Measurements from ENCODE around the gene PLEKHN1.

The PLEKHN1 gene

DNA sequence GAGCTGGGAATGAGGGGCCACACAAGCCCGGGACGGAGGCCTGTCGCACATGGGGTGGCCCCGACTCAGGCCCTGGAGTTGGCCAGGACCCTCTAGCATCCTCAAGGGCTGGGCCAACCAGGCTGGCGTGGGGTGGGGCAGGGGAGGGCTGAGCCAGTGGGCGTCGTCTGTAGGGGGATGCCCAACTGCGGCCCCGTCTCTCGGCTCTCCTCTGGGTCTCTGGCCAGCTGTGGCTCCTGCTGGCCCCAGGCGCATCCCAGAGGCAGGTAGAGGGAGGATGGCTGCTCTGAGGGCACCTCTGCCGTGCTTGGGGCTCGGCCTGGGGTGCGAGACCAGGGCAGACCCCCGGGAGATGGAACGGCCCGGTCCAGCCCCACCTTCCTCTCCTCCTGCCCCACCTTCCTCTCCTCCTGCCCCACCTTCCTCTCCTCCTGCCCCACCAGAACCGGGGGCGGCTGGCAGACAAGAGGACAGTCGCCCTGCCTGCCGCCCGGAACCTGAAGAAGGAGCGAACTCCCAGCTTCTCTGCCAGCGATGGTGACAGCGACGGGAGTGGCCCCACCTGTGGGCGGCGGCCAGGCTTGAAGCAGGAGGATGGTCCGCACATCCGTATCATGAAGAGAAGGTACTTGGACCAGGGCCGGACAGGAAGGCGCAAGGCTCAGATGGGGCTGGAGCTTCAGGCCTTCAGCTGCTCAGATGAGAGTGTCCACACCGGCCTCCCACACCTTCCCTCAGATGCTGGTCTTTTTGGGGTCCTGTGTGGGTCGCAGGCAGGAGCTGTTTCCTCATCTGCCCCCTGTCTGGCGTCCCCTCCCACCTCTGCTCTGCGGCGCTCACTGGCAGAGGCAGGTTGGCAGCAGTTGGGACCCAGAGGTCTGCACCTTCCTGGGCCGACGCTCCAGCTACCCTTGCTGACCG is 36.3 kb upstream of the PLEKHN1 start:
- Histone ChIP-seq H3K27ac (no peak overlapping the region), H3K27me3 (ENCODE audit: control insufficient read depth, insufficient read depth, low read length) (no peaks in the 10 kb centered on the region), H3K9ac (no peak overlapping the region), H3K4me1 (no peaks in the 10 kb centered on the region), H2AFZ (no peak overlapping the region), H3K4me3 (ENCODE audit: low read depth, low read length) (no peak overlapping the region), H3K36me3 (ENCODE audit: control insufficient read depth, insufficient read depth, low read length) (no peaks in the 10 kb centered on the region), H3K79me2 (no peaks in the 10 kb centered on the region), H3K9me3 (ENCODE audit: control insufficient read depth, low read length) (no peaks in the 10 kb centered on the region), H3K4me2 (ENCODE audit: low read length) (no peak overlapping the region)
- TF ChIP-seq, protein P1, sequence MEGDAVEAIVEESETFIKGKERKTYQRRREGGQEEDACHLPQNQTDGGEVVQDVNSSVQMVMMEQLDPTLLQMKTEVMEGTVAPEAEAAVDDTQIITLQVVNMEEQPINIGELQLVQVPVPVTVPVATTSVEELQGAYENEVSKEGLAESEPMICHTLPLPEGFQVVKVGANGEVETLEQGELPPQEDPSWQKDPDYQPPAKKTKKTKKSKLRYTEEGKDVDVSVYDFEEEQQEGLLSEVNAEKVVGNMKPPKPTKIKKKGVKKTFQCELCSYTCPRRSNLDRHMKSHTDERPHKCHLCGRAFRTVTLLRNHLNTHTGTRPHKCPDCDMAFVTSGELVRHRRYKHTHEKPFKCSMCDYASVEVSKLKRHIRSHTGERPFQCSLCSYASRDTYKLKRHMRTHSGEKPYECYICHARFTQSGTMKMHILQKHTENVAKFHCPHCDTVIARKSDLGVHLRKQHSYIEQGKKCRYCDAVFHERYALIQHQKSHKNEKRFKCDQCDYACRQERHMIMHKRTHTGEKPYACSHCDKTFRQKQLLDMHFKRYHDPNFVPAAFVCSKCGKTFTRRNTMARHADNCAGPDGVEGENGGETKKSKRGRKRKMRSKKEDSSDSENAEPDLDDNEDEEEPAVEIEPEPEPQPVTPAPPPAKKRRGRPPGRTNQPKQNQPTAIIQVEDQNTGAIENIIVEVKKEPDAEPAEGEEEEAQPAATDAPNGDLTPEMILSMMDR (IDR thresholded peaks at IDR 0.05), result no peak

DNA sequence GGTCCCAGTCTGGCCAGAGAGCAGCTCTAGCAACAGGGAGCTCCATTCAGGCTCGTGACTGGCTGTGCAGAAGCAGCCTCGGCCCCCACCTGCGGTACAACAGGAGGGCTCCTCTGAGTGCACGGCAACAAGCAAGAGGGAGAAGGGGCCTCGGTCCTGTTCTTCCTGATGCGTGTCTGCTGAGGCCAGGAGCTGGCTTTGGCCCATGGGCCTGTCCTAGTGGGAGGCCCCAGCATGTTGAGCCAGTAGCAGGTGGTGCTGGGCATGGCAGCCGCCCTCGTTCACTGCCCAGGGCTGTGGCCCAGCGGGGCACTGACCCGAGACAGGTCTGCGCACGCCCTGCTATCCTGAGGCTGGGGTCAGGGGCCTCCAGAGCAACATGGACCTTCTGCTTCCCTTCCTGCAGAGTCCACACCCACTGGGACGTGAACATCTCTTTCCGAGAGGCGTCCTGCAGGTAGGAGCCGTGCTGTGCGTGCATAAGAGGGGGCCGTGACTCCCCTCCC is 35.6 kb upstream of the PLEKHN1 start:
- TF ChIP-seq, protein P1 (IDR thresholded peaks at IDR 0.05), result no peak
- Histone ChIP-seq H3K4me3 (ENCODE audit: low read depth, low read length) (no peak overlapping the region), H3K4me2 (ENCODE audit: low read length) (no peak overlapping the region), H2AFZ (no peak overlapping the region), H3K9ac (no peak overlapping the region), H3K4me1 (no peaks in the 10 kb centered on the region), H3K79me2 (no peaks in the 10 kb centered on the region), H3K9me3 (ENCODE audit: control insufficient read depth, low read length) (no peaks in the 10 kb centered on the region), H3K27ac (no peak overlapping the region), H3K27me3 (ENCODE audit: control insufficient read depth, insufficient read depth, low read length) (no peaks in the 10 kb centered on the region), H3K36me3 (ENCODE audit: control insufficient read depth, insufficient read depth, low read length) (no peaks in the 10 kb centered on the region)

DNA sequence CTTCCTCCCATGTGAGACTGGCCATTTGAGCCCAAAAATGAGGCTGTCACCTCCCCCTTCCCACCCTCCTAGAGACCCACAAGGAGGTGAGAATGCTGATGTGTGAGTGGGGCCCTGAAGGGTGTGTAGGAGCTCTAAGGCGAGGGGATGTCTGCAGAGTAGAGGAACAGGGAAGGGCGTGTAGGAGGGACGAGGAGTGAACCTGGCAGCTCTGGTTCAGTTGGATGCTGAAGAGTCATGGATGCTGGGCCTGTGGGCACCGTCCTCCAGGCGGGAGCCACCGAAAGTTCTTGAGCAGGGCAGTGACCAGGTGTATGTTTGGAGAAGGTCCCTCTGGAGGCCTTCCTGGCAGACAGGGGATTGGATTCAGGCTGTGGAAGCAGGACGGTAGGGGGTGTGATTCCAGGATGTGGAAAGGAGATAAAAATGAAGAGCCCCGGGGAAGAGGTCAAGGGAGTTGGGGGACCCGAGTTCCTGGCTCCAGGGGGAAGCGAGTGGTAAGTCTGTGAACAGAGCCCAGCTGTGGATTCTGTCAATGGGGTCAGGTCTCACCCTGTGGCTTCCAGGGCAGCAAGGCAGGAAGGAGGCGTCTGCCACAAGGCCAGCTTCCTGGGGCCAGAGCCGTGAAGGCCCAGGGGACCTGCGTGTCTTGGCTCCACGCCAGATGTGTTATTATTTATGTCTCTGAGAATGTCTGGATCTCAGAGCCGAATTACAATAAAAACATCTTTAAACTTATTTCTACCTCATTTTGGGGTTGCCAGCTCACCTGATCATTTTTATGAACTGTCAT is 34.7 kb upstream of the PLEKHN1 start:
- Histone ChIP-seq H3K4me1 (no peaks in the 10 kb centered on the region), H3K9me3 (ENCODE audit: control insufficient read depth, low read length) (no peaks in the 10 kb centered on the region), H3K4me3 (ENCODE audit: low read depth, low read length) (no peak overlapping the region), H3K4me2 (ENCODE audit: low read length) (no peak overlapping the region), H3K36me3 (ENCODE audit: control insufficient read depth, insufficient read depth, low read length) (no peaks in the 10 kb centered on the region), H3K79me2 (no peaks in the 10 kb centered on the region), H3K27ac (no peak overlapping the region), H2AFZ (no peak overlapping the region), H3K27me3 (ENCODE audit: control insufficient read depth, insufficient read depth, low read length) (no peaks in the 10 kb centered on the region), H3K9ac (no peak overlapping the region)
- TF ChIP-seq, protein P1 (IDR thresholded peaks at IDR 0.05), result no peak

DNA sequence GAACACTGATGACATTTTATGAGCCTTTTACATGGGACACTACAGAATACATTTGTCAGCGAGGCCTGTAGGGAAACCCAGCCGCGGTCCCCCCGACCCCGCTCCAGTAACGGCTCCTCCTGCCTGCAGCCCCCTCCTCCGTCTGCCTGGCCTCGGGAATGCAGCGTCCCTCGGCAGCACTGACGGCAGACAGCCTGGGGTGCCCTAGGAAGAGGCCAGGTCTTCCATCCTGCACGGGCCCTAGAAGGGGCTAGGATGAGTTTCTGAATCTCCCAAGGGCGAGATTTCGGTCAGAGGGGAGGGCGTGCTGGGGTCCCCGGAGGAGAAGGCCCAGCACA is 34.1 kb upstream of the PLEKHN1 start:
- no peaks in the 10 kb centered on the region for H3K9me3 ChIP-seq (ENCODE audit: control insufficient read depth, low read length)
- no peaks in the 10 kb centered on the region for H3K27me3 ChIP-seq (ENCODE audit: control insufficient read depth, insufficient read depth, low read length)
- no peaks in the 10 kb centered on the region for H3K79me2 ChIP-seq
- H2AFZ ChIP-seq, result no peak overlapping the region
- H3K27ac ChIP-seq, result no peak overlapping the region
- H3K4me3 ChIP-seq (ENCODE audit: low read depth, low read length), result no peak overlapping the region
- H3K9ac ChIP-seq, result no peak overlapping the region
- H3K4me2 ChIP-seq (ENCODE audit: low read length), result no peak overlapping the region
- TF ChIP-seq, protein P1 (IDR thresholded peaks at IDR 0.05), result no peak
- no peaks in the 10 kb centered on the region for H3K36me3 ChIP-seq (ENCODE audit: control insufficient read depth, insufficient read depth, low read length)
- no peaks in the 10 kb centered on the region for H3K4me1 ChIP-seq

Measured in parathyroid adenoma (tissue), 2 donors.